ENCODE data around the gene MPPED2.

- no peak for TF ChIP-seq CTCF (IDR thresholded peaks at IDR 0.05)
- no peak for TF ChIP-seq POLR2A (IDR thresholded peaks at IDR 0.05)
Measured at GRCh38 chr11:30452114-30452513, 134.0 kb downstream of the MPPED2 start.
